GM12873 (cell line): Measurements from ENCODE around the gene IGFALS.

ENCODE experiments used
- CTCF ChIP-seq: IDR thresholded peaks from 2 replicates; pipeline ENCODE4 v1.5.1; 2012; ENCODE audit warnings: low read depth, mild to moderate bottlenecking, moderate library complexity, low read length, control low read depth; ENCODE audit not compliant: insufficient read depth; ENCODE audit errors: missing control alignments

The IGFALS gene

DNA sequence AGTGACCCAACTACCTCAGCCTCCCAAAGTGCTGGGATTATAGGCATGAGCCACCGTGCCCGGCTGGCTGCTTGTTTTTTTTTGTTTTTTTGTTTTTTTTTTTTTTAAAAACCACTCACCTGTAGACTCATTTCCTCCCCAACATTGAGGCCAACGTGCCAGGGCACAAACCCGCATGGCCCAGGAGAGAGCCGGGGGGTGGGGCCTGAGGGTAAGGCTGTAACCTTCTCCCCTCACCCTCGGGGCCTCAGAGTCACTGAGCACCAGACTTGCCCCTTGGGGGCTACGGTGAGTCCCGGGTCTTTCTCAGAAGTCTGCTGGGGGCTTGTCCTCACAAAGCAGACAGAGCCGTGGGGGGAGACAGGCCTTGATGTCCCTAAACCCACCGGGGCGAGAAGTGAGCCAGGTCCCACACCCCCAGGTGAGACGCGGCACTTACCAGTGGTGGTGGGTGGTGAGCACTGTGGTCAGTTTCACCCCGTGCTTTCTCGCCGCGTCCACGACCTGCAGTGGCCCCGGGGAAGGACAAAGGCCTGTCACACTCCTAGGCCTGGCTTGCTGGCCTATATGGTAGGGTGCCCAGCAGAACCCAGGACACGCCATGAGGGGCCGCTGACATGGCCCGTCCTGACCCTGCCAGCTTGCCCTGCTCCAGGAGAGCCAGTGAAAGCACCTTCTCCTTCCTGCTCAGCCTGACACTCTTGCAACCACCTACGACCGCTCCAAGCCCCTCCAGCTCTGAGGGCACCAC lies 28.5 kb upstream of the IGFALS start:
- no peak for TF ChIP-seq CTCF

GRCh38 chr16:1820946-1821290 lies 27.4 kb upstream of the IGFALS start:
- TF ChIP-seq CTCF: no peak

GRCh38 chr16:1820096-1820945 lies 26.8 kb upstream of the IGFALS start:
- TF ChIP-seq CTCF: no peak

- no peak for TF ChIP-seq CTCF
Measured at GRCh38 chr16:1819611-1820010, 26.1 kb upstream of the IGFALS start.

- no peak for TF ChIP-seq CTCF
Measured at GRCh38 chr16:1818873-1819525, 25.5 kb upstream of the IGFALS start.

- TF ChIP-seq CTCF: no peak
Measured at GRCh38 chr16:1818204-1818872, 24.8 kb upstream of the IGFALS start.
